Raji (cell line): ENCODE data around the gene SRSF9.

ENCODE experiments used
- POLR2A ChIP-seq: IDR thresholded peaks from 2 replicates; pipeline ENCODE4 v1.6.1; 2011; ENCODE audit warnings: low read depth, low read length, control low read depth; ENCODE audit not compliant: insufficient read depth

The SRSF9 gene

GRCh38 chr12:120437735-120438494 lies 31.6 kb downstream of the SRSF9 start, which contains the start of gene COX6A1:
Gene COX6A1, plus strand, starts transcription at chr12:120438113. Its CDS starts 14 bp downstream, at chr12:120438127.
- TF ChIP-seq POLR2A = peak; percentile 94

GRCh38 chr12:120432772-120433525 lies 36.6 kb downstream of the SRSF9 start:
- no peak for TF ChIP-seq POLR2A

GRCh38 chr12:120429368-120429767 lies 40.2 kb downstream of the SRSF9 start:
- TF ChIP-seq POLR2A = no peak

- TF ChIP-seq POLR2A = no peak
Measured at GRCh38 chr12:120428597-120429229, 40.8 kb downstream of the SRSF9 start.

- no peak for TF ChIP-seq POLR2A
Measured at GRCh38 chr12:120425797-120426196, 43.8 kb downstream of the SRSF9 start.

GRCh38 chr12:120422892-120423456 lies 46.6 kb downstream of the SRSF9 start:
- no peak for TF ChIP-seq POLR2A

GRCh38 chr12:120421701-120422100 lies 47.8 kb downstream of the SRSF9 start:
- no peak for TF ChIP-seq POLR2A

- TF ChIP-seq POLR2A = no peak
Measured at GRCh38 chr12:120417917-120418580, 51.5 kb downstream of the SRSF9 start.

GRCh38 chr12:120416490-120417216 lies 52.9 kb downstream of the SRSF9 start:
- no peak for TF ChIP-seq POLR2A

GRCh38 chr12:120413901-120414695 lies 55.5 kb downstream of the SRSF9 start:
- no peak for TF ChIP-seq POLR2A

GRCh38 chr12:120412421-120412820 lies 57.1 kb downstream of the SRSF9 start:
- no peak for TF ChIP-seq POLR2A
